Activated naive CD8-positive, alpha-beta T cell treated with anti-CD3 and anti-CD28 coated beads, Interleukin-2, amount 10 ng/mL, durations not matched to agents 7 days and 5 days (primary cell): ENCODE measurements around the gene SEC14L1. TPM values are rescaled to one million over a fixed set of nuclear protein-coding genes. Genes with fewer than 3 reads are reported as not detected.
"Not testable (repeated sequence)": the region's sequence is repeated elsewhere in the genome, so short reads cannot be mapped to it uniquely, and the experiment has no call there.

Experiments used
- ATAC-seq: fragments of 150-1000 bp; cut with Tn5 transposase; one replicate; pipeline ENCODE4 v1.10.0; 2021; ENCODE audit warnings: low read depth, moderate library complexity
- POLR2A ChIA-PET: fragments of 350-600 bp; sonication (Branson Sonifier 250); formaldehyde crosslinking; loops from one replicate; lab custom pipeline; 2021; ENCODE audit warnings: antibody characterized with exemption; lab: Charles Lee
- DNase-seq: peaks from one replicate; pipeline ENCODE4 v3.0.0; 2021
- H3K27ac Mint-ChIP-seq: one replicate; pipeline ENCODE4 v1.8.0; 2022; ENCODE audit warnings: mild to moderate bottlenecking, mixed read lengths
- H3K27me3 Mint-ChIP-seq: one replicate; pipeline ENCODE4 v1.8.0; 2022; ENCODE audit warnings: mild to moderate bottlenecking, moderate library complexity, mixed read lengths
- H3K36me3 Mint-ChIP-seq: one replicate; pipeline ENCODE4 v1.8.0; 2021; ENCODE audit warnings: mild to moderate bottlenecking, mixed read lengths
- H3K4me1 Mint-ChIP-seq: one replicate; pipeline ENCODE4 v1.8.0; 2021; ENCODE audit warnings: mixed read lengths
- H3K4me3 Mint-ChIP-seq: one replicate; pipeline ENCODE4 v1.8.0; 2022; ENCODE audit warnings: mild to moderate bottlenecking, moderate library complexity, mixed read lengths
- H3K9me3 Mint-ChIP-seq: one replicate; pipeline ENCODE4 v1.8.0; 2021; ENCODE audit warnings: mixed read lengths
- total RNA-seq, 2 experiments: library from RNA; stranded (reverse); gene quantifications; one replicate each; pipeline ENCODE4 v1.2.3, GENCODE V29; 2021

Gene SEC14L1
- 10 to 100 TPM; 74.6 to 77.5 TPM for total RNA-seq

DNA sequence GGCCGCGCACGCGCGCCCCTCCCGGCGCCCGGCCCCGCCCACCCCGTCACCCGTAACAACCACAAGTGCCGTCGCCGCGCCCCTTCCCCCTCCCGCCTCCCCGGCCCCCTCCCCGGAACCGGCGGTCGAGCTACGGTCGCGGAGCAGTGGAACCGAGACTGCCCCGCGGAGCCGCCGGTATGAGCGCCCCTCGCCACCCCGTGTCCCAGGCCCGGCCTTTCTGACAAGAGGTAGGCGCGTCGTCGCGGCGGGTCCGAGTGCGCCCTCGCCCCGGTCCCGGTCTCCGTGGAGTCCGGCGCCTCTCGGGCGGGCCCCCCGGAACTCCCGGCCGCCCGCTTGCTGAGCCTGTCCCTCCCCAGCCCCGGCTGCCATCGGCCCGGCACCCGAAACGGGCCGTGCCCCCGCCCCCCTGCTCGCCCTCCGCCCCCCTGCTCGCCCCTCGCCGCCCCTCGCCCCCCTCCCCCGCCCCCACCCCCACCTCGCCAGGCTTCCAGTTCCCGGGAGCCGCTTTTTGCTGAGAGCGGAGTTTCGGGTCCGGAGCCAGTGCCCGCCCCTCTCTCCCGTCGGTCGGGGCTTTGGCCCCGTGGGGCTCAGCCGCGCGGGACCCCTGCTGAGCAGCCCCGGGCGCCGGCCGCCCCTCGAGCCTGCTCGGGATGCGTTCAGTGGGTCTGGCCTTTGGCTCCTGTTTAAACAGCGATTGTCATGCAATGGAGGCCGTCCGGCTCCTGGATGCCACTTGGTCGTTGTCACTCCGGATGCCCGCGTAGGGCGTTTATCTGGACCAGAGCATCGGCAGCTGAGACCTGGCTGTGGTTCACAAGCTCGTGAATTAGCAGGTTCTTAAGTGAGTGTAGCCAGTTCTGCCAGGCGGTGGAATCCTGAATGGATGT lies at the start of gene SEC14L1:
Gene SEC14L1, plus strand, starts transcription at position 92 of the 890 bp plus-strand sequence. CDS start 2,628 bp downstream, outside the sequence.
- DNase-seq, result peak; percentile 68
- Mint-ChIP-seq H3K4me1 (peaks cover 55% of the 10 kb centered on the region), H3K27me3 (no peaks in the 10 kb centered on the region), H3K9me3 (peaks cover 15% of the 10 kb centered on the region), H3K27ac (peak within 1 kb of the TSS; percentile 90), H3K4me3 (peak within 1 kb of the TSS; percentile 91), H3K36me3 (peaks cover 51% of the 10 kb centered on the region)
- POLR2A ChIA-PET, result interaction anchor here (0.6 to 7.1 kb wide), 18 partner anchors 12 to 462 kb away, joined by 3 to 100 read pairs (median 4); partner anchors contain the start of gene MFSD11
- ATAC-seq, result no peak

DNA sequence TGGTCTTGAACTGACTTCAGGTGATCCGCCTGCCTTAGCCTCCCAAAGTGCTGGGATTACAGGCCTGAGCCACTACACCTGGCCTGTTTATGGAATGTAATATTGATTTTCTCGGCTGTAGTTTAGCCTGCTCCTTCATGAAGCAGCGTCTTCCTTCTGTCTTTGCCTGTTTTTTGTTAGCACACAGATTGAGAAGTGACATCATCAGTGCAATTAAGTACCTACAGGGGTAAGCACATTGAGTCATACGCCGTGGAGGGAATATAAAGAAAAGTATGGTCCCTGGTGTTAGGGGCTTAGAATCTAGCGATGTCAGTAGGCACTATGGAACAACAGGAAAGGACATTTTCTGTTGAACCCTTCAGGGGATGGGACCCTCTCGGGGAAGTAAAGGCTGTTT lies 48.7 kb upstream of the SEC14L1 start:
- Mint-ChIP-seq H3K9me3 (no peaks in the 10 kb centered on the region), H3K4me3 (no peak overlapping the region), H3K27ac (peak overlapping the region; percentile 10), H3K27me3 (no peaks in the 10 kb centered on the region), H3K36me3 (peaks cover 26% of the 10 kb centered on the region), H3K4me1 (peaks cover 38% of the 10 kb centered on the region)
- POLR2A ChIA-PET, result interaction anchor here (0.6 kb wide), 1 partner anchor 49 kb away, joined by 3 read pairs; the partner anchor contains the start of gene SEC14L1
- DNase-seq, result no peak
- no peak for ATAC-seq

GRCh38 chr17:77095461-77095860 lies 45.3 kb upstream of the SEC14L1 start:
- POLR2A ChIA-PET, result no interaction called here
- Mint-ChIP-seq H3K27me3 (no peaks in the 10 kb centered on the region), H3K4me1 (peaks cover 43% of the 10 kb centered on the region), H3K36me3 (peaks cover 33% of the 10 kb centered on the region), H3K4me3 (no peak overlapping the region), H3K27ac (no peak overlapping the region), H3K9me3 (no peaks in the 10 kb centered on the region)
- ATAC-seq (no peak), DNase-seq (no peak)

- no peak for DNase-seq
- H3K4me1 Mint-ChIP-seq, result peaks cover 41% of the 10 kb centered on the region
- H3K9me3 Mint-ChIP-seq, result no peaks in the 10 kb centered on the region
- peak overlapping the region; percentile 73 for H3K27ac Mint-ChIP-seq
- no peak overlapping the region for H3K4me3 Mint-ChIP-seq
- peaks cover 28% of the 10 kb centered on the region for H3K36me3 Mint-ChIP-seq
- POLR2A ChIA-PET, result interaction anchor here (1.1 to 2.5 kb wide), 2 partner anchors 8 to 83 kb away, joined by 3 to 9 read pairs; no protein-coding TSS in a partner anchor
- ATAC-seq, result peak; percentile 61
- no peaks in the 10 kb centered on the region for H3K27me3 Mint-ChIP-seq
Measured at GRCh38 chr17:77096570-77097214, 44.1 kb upstream of the SEC14L1 start.

GRCh38 chr17:77097631-77098180 lies 43.1 kb upstream of the SEC14L1 start:
- no peak for ATAC-seq
- H3K36me3 Mint-ChIP-seq, result peaks cover 23% of the 10 kb centered on the region
- peaks cover 36% of the 10 kb centered on the region for H3K4me1 Mint-ChIP-seq
- DNase-seq, result no peak
- no peak overlapping the region for H3K4me3 Mint-ChIP-seq
- no peaks in the 10 kb centered on the region for H3K9me3 Mint-ChIP-seq
- POLR2A ChIA-PET, result interaction anchor here (0.7 to 2.5 kb wide), 5 partner anchors 9 to 82 kb away, joined by 3 to 9 read pairs (median 3); no protein-coding TSS in a partner anchor
- H3K27ac Mint-ChIP-seq, result peak overlapping the region; percentile 67
- no peaks in the 10 kb centered on the region for H3K27me3 Mint-ChIP-seq

DNA sequence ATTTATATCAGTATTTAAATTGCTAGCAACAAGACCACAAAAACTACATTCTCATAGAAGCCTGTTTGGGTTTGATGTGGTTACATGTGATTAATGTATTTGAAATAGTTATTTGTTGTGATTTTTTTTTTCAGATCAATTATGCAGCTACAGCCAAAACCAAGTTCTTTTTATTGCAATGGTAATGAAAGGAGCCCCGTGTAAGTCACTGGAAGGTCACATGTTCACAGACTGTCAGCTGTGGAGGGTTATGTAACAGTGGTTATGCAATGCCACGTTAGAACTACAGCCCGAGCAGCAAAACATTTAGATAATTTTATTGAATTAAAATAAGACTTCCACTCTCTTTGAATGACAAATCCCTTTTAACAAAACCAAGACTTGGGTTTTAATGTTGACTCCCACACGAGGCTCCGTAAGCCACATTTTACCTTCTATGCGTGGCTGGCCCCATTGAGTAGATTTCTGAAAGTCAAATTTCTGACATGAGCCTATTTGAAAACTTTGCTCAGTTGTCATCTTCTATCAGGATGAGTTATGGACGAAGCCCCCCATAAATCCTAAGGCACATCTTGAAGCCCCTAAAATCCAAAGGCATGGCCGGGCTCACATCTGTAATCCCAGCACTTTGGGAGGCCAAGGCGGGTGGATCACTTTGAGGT lies 41.8 kb upstream of the SEC14L1 start:
- Mint-ChIP-seq H3K27me3 (no peaks in the 10 kb centered on the region), H3K27ac (peak overlapping the region; percentile 73), H3K9me3 (no peaks in the 10 kb centered on the region), H3K36me3 (peaks cover 21% of the 10 kb centered on the region), H3K4me3 (no peak overlapping the region), H3K4me1 (peaks cover 33% of the 10 kb centered on the region)
- DNase-seq (no peak), ATAC-seq (peak; percentile 59)
- POLR2A ChIA-PET, result interaction anchor here (1.0 to 2.5 kb wide), 5 partner anchors 11 to 46 kb away, joined by 3 to 9 read pairs (median 4); partner anchors contain the start of gene SEC14L1

GRCh38 chr17:77099997-77100396 lies 40.8 kb upstream of the SEC14L1 start:
- Mint-ChIP-seq H3K36me3 (peaks cover 19% of the 10 kb centered on the region), H3K4me3 (no peak overlapping the region), H3K27me3 (no peaks in the 10 kb centered on the region), H3K27ac (no peak overlapping the region), H3K9me3 (no peaks in the 10 kb centered on the region), H3K4me1 (peaks cover 30% of the 10 kb centered on the region)
- DNase-seq, result no peak
- no peak for ATAC-seq
- POLR2A ChIA-PET, result interaction anchor here (1.8 kb wide), 1 partner anchor 14 kb away, joined by 3 read pairs; no protein-coding TSS in a partner anchor

GRCh38 chr17:77101521-77102410 lies 39.0 kb upstream of the SEC14L1 start:
- POLR2A ChIA-PET, result interaction anchor here (0.5 to 0.9 kb wide), 3 partner anchors 11 to 141 kb away, joined by 3 read pairs; no protein-coding TSS in a partner anchor
- peaks cover 32% of the 10 kb centered on the region for H3K4me1 Mint-ChIP-seq
- DNase-seq (no peak), ATAC-seq (no peak)
- H3K27me3 Mint-ChIP-seq, result no peaks in the 10 kb centered on the region
- H3K36me3 Mint-ChIP-seq, result peaks cover 18% of the 10 kb centered on the region
- no peaks in the 10 kb centered on the region for H3K9me3 Mint-ChIP-seq
- H3K27ac Mint-ChIP-seq, result no peak overlapping the region
- no peak overlapping the region for H3K4me3 Mint-ChIP-seq

- Mint-ChIP-seq H3K36me3 (peaks cover 17% of the 10 kb centered on the region), H3K27ac (peak overlapping the region; percentile 16), H3K4me1 (peaks cover 34% of the 10 kb centered on the region)
- POLR2A ChIA-PET, result interaction anchor here (0.7 to 1.1 kb wide), 2 partner anchors 14 to 38 kb away, joined by 3 read pairs; no protein-coding TSS in a partner anchor
- not testable (repeated sequence) for H3K9me3 Mint-ChIP-seq, ATAC-seq, DNase-seq, H3K27me3 Mint-ChIP-seq, H3K4me3 Mint-ChIP-seq
Measured at GRCh38 chr17:77102411-77103134, 38.2 kb upstream of the SEC14L1 start.

DNA sequence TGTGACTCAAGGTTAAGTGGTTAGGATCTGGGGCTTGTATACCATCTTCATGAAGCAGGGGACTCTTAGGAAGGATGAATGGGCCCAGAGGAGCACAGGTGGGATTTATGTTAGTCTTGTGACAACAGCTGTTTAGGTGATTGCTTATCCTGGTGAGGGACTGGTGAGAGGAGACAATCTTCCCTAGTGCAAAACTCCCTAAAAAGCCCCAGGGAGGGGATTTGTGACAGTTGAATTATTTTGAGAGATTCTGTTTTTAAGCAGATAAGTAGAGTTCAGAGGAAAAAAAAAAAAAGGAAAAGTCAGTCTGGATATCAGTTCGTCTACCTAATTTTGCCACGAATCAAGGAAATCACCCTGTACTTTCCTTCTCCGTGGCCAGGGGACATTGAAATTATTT lies 35.1 kb upstream of the SEC14L1 start:
- H3K4me1 Mint-ChIP-seq, result peaks cover 36% of the 10 kb centered on the region
- no peaks in the 10 kb centered on the region for H3K9me3 Mint-ChIP-seq
- H3K27me3 Mint-ChIP-seq, result no peaks in the 10 kb centered on the region
- DNase-seq (no peak), ATAC-seq (no peak)
- peaks cover 7% of the 10 kb centered on the region for H3K36me3 Mint-ChIP-seq
- peak overlapping the region; percentile 1 for H3K27ac Mint-ChIP-seq
- H3K4me3 Mint-ChIP-seq, result no peak overlapping the region
- POLR2A ChIA-PET, result interaction anchor here (0.7 kb wide), 1 partner anchor 161 kb away, joined by 3 read pairs; no protein-coding TSS in a partner anchor

- Mint-ChIP-seq H3K36me3 (peaks cover 9% of the 10 kb centered on the region), H3K4me3 (peak overlapping the region; percentile 54), H3K9me3 (no peaks in the 10 kb centered on the region), H3K27me3 (no peaks in the 10 kb centered on the region), H3K27ac (peak overlapping the region; percentile 71), H3K4me1 (peaks cover 44% of the 10 kb centered on the region)
- DNase-seq (no peak), ATAC-seq (peak; percentile 15)
- POLR2A ChIA-PET, result interaction anchor here (1.2 to 5.1 kb wide), 5 partner anchors 18 to 36 kb away, joined by 4 to 25 read pairs (median 4); partner anchors contain the start of gene SEC14L1
Measured at GRCh38 chr17:77106874-77107358, 33.9 kb upstream of the SEC14L1 start.
